ENCODE data around the gene FGGY.
"Not testable (repeated sequence)": the region's sequence is repeated elsewhere in the genome, so short reads cannot be mapped to it uniquely, and the experiment has no call there.

The FGGY gene

DNA sequence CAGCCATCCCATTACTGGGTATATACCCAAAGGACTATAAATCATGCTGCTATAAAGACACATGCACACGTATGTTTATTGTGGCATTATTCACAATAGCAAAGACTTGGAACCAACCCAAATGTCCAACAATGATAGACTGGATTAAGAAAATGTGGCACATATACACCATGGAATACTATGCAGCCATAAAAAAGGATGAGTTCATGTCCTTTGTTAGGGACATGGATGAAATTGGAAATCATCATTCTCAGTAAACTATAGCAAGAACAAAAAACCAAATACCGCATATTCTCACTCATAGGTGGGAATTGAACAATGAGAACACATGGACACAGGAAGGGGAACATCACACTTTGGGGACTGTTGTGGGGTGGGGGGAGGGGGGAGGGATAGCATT lies 241.6 kb downstream of the FGGY start:
- not testable (repeated sequence) for DNase-seq (ENCODE audit: low read depth in 1 of 2, low spot score in 1 of 2)

DNA sequence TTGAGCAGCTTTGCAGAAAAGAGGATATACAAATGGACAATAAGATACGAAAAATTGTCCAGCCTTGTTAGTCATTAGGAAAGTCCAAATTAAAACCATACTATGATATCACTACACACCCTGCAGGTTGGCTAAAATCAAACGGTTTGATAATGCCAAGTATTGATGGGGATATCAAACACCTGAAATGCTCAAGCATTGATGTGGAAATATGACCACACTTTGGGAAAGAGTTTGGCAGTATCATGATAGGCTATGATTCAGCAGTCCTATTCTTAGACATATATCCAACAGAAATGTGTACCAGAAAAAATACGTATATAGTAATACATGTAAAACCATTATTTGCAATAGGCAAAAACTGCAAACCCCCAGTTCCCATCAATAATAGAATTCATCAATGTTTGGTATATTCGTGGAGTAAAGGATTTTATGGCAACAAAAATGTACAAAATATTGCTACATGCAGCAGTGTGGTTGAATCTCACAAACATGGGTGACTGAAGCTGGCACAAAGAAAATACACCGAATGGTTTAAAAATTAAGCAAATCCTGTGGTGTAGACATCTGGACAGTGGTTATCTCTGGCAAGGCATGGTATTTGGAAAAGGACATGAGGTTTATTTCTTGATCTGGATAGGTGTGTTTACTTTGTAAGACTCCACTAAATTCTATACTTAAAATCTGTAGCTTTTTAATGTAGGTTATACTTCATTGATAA lies 243.2 kb downstream of the FGGY start:
- DNase-seq (ENCODE audit: low read depth in 1 of 2, low spot score in 1 of 2): no peak

DNA sequence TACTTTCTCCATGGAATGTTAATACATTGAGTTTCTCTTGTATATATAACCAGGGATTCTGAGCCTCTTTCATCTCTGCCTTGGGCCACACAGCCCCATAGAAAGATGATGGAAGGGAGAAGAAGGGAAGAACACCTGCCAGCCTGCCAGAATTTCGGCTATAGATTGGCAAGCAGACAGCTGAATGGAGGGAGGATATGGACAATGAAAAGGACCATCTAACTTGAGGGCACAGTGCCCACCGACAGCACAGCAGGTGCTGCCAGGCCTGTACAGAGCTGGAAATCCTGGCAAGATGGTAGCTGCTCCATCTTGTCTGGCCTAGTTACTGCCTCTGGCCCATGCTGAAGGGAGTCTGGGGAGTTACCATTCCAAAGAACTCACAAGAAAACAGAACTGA lies 244.3 kb downstream of the FGGY start:
- no peak for DNase-seq (ENCODE audit: low read depth in 1 of 2, low spot score in 1 of 2)

DNA sequence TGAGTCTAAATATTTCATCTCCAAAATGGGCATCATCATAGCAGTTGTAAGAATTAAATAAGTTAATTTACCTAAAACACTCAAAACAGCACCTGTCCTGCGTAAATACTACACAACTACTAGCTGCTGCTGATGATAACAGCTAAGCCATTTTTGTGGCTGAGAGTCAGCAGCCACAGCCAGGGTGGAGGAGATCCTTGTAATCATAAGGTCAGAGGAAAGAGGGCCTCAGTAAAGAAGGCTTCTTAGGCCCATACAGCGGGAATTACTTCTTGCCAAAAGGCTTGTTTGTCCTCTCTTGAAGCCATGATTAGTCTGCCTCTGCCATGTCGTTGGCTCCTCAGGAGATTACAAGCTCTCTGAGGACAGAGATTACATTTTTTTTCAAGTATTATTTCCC lies 245.0 kb downstream of the FGGY start:
- DNase-seq (ENCODE audit: low read depth in 1 of 2, low spot score in 1 of 2): no peak

DNA sequence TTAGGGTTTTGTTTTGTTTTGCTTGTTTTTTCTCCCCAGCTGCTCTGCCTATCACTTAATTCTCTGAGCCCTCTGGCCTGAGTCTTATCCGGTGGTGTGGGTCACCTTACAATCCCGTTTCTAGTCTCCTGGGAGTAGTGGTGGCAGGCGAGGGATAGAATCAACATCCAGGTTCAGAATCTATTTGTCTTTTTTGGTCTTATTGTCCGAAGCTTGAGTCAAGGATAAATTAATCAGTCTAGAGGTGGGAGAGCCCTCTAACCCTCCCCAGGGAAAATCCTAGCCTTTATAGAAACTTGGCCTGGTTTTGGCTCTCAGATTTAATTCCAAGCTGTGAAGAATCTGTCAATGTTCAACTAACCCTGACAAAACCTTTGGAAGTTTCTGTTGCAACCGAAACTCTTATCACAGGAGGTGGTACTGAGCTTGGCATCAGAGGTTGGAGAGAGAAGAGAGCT lies 246.3 kb downstream of the FGGY start:
- DNase-seq (ENCODE audit: low read depth in 1 of 2, low spot score in 1 of 2): no peak

DNA sequence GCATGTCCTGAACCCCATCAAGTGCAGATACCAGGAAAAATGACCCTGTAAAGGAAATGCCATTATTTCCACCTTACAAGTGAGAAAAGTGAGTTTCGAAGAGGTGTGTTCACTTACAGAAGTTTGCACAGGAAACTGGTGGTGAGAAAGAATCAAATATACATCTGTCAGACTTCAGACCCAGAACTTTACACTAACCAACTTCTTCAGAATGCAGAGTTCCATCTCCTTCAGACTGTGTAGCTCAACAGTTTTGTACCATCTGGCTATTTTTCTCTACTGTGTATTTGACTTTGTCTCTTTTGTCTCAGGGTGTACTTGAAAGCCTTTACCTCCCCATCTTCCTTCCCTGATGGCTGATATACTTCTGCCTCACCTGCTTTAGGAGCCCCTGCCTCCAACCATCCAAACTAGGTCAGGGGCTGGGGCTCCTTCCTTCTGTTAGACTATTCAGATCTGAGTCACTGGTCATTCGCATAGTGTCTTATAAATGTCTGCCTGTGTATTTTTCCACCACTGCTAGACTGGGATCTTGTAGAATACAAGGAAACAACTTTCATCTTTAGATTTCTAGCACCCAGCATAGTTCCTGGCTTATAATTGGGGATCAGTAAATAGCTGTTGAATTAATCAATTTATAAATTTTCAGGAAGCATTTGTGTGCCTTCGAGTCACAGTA lies 247.9 kb downstream of the FGGY start:
- DNase-seq (ENCODE audit: low read depth in 1 of 2, low spot score in 1 of 2): no peak

DNA sequence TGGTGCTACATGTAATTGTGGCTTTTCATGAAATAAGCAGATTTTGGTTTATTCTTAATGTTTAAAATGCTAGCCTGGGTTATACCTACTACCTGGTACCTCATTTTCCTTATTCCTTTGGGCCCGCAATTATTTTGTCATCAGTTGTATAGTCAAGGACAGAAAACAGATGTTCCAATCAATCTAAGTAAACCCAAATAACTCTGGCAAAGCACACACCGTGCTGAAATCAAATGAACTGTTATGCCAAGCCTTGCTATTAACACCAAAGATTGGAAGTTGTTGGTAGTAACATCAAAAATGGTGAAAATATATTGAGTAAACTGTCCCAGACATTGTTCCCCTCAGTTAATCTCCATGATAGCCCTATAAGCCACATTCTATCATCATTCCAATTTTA lies 248.9 kb downstream of the FGGY start:
- DNase-seq (ENCODE audit: low read depth in 1 of 2, low spot score in 1 of 2): no peak

DNA sequence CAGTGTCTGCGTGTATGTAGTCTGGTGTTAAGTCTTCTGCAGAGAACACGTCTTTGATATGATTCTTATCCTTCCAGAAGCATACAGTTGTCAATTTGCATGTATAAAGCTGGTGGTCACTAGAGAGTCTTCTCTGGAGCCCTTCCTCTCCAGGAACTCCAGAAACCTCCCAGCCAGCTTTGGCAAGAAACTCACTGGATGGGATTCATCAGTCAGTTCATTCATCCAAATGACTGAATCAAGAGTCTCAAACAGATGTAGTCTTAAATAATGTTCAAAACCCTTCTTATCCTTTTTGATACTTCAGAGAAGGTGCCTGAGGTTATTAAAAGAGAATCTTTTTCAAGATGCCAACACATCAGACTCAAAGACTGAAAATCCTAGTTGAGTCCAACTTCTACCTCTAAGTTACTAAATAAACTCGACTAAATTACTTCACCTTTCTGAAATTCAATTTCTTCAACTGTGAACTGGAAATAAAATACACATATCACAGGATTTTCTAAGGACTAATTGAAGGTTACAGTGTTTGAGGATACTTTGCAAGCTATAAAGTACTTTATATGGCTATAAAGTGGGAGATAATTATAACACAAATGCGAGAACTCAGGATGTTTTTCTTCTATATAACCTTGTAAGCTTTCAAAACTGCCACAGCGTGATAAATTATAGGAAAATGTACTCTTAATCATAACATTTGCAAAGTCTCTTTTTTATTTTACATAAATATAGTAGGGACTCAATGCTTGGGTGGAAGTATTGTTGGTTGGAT lies 252.4 kb downstream of the FGGY start:
- no peak for DNase-seq (ENCODE audit: low read depth in 1 of 2, low spot score in 1 of 2)

DNA sequence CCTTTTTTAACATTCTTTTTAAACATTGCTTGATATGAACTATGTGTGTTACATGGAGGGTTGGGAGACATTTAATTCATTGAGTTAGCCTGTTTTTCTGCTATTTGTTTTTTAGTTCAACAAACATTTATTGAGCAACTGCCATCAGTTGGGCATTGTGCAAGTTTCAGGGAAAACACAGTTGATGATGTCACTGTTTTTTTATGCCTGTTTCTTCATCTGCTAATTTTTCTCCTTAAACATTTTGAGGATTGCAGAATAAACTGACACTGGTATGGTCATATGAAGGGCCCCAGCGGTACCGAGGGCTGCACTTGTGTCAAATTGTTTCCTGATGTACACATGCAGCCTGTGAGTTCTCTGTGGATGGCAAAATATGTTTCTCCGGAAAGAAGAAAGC lies 253.0 kb downstream of the FGGY start:
- no peak for DNase-seq (ENCODE audit: low read depth in 1 of 2, low spot score in 1 of 2)

DNA sequence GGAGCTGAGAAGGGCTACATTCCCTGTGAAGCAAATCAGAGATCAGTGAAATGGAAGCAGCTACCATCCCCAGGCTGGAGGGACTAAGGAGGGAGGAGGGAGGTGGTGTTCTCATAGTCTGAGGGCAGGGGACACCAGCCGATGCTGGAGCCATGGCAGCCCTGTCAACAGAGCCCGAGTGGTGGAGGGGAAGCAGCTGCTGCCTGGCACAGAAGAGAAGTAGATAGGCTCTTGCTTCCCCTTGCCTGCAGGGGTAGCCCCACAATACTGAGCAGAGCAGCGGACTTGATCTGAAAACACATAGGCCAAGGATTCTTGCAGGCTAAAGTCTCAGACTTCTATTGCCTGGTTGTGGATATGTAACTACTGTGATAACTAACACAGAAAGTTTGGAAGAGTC lies 255.1 kb downstream of the FGGY start:
- no peak for DNase-seq (ENCODE audit: low read depth in 1 of 2, low spot score in 1 of 2)

DNA sequence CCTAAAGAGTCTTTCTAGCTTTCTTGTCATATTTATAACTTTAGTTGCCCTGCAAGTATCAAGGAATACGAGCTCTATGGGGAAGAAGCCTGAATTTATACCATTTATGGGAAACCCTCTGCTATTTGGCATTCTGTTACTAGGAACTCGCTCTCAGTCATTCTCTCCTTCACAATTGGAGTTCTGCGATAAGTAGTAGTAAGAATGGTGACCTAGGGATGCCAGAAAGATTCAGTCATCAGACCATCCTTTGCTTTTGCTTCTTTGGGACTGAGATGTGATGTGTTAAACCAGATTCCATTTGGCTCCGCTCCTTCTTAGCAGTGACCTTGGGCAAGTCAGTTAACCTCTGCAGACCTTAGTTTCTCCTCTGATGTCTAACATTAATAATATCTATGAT lies 256.5 kb downstream of the FGGY start:
- DNase-seq (ENCODE audit: low read depth in 1 of 2, low spot score in 1 of 2): no peak

DNA sequence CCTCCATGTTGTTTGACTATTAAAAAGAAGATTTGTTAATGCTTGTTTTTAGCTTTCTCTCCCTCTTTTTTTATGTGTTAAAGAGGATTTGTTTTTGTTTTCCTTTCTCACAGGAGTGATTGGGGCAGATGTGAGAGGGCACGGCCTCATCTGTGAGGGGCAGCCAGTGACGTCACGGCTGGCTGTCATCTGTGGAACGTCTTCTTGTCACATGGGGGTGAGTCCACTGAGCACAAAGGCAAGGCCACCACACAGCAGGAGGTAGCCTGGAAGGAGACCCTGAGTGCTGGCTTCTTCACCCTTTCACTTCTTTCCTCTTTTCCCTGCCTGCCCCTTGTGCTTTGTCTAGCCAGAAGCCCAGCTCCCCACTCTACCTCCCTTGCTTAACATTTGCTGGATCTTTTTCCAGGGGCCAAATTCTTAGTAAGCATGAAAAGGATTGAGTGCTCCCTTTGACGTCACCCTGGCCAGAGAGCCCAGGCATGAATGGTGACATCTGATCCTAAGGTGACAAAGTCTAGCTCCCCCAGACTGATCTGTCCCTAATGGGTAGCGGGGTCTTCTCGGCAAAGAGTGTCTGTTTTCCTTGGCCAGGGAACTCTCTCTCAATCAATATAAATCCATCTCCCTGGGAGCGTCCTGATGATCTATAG lies 257.2 kb downstream of the FGGY start:
- DNase-seq (ENCODE audit: low read depth in 1 of 2, low spot score in 1 of 2): no peak

DNA sequence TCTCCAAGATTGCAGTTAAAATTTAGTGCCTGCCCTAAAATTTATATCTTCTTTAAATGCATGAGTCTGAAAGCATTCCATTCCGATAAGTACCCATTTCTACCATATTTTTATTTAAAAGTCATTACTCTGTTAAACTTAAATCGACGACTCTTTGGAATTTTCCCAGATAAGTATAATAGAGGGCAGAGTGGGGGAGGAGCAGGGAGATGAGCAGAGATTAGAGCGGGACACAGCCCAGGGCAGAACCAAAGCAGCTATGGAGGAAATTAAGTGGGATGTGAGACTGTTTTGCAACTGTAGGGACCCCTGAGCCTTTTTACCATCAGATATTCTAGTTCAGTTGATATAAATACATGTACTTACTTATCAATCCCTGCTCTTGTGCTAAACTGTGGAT lies 257.9 kb downstream of the FGGY start:
- DNase-seq (ENCODE audit: low read depth in 1 of 2, low spot score in 1 of 2): no peak

DNA sequence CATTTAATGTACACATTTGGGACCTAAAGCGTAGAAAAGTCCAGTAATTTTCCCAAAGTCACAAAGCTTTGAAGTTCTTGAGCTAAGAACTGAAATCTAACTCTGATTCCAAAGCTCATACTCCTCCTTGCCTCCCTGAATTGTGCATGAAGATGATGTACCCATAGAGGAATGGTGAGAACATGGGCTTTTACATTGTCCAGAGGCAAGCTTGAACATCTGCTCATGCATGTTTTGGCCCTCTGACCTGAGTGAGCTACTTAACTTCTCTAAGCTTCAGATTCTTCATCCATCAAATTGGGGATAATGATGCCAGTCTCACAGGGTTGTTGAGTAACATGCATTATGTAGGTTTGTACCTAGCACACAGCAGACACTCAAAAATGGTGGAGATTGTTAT lies 259.5 kb downstream of the FGGY start:
- DNase-seq (ENCODE audit: low read depth in 1 of 2, low spot score in 1 of 2): no peak

DNA sequence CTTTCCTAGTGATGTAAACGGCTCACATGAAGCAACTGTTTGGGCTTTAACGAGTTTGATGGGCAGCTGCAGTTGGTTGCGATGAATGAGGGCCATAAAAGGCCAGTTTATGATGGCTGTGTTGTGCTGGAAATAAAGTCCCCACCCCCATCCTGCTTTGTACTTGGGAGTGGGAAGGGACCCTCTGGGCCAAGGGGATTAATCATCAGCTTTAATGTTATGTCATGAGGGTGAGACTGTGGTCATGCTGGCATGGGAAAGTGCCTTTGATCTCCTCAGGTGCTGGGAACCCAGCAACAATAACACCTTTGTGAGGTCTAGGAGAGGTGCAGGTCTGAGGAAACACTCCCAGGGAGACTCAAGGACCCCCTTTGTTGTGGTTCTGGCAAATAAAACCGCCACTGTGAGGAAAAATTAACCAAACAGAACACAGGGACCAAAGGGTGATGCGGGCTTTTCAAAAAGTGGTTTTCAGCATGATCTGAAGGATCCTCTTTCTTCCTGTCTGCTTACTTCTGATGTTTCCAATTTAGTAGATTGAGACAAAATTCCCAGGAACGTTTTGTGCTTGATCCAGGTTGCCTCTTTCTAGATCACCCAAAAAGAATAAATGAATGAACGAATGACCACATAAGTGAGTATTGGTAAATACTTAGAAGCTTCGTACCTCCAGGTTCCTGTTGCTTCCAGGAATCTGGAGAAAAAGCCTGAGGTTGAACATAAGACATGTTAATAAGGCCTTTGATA lies 260.1 kb downstream of the FGGY start:
- no peak for DNase-seq (ENCODE audit: low read depth in 1 of 2, low spot score in 1 of 2)

DNA sequence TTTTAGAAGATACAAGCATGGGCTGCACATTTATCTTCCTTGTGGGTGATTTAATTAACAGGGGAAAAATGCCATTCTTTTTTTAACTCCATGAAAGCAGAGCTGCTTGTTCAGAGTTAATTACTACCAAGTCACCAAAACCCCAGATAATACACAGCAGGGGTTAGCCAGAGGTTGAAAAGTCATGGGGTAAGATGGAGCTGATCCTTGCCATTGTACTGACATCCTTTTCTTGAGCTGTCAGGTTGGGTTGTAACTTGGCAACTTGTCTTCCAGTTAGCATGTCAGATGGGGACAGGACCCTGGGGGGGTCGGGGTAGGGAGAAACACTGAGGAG lies 260.6 kb downstream of the FGGY start:
- no peak for DNase-seq (ENCODE audit: low read depth in 1 of 2, low spot score in 1 of 2)

DNA sequence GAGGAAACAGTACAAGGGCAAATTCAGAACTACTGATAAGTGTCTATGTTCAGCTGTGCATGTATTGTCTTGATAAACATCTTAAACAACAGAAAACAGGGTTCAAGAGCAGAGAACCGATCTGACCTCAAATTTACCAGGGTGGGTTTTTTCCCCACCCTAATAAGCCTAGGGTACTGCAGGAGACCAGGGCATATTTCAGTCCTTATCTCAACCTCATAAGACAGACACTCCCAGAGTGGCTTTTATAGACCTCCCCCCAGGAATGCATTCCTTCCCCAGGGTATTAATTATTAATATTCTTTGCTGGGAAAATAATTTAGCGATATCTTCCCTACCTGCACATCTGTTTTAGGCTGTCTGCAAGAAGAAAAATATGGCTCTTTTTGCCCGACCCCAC lies 261.7 kb downstream of the FGGY start:
- DNase-seq (ENCODE audit: low read depth in 1 of 2, low spot score in 1 of 2): not testable (repeated sequence)

DNA sequence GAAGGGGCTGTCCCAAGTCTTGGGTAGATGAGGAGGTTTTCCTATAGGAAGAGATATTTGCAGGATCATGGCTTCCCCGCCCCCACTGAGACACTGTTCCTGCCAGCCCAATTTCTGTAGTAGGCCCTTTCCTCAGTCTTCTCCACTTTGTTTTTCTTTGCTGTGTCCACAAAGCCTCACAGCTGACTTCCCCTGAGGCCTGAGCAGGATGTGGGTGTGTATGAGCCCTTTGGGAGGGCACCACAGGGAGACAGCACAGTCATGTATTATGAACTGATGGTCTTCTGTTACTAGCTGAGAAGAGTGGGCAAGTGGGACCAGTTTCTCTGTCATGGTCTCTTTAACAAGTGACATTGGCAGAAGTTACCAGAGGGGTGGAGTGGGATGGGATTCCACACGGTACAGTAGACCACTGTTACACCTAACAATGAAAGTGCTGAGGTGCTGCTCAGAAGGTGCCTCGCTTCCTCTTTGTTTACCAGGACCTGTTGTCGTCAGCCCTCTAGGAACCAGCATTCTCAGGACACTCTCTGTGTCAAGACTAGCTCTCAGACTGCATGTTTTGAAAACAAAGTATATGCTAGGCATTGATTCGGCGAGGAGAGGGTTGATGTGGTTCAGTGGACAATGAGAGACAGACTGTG lies 264.0 kb downstream of the FGGY start:
- DNase-seq (ENCODE audit: low read depth in 1 of 2, low spot score in 1 of 2): no peak

DNA sequence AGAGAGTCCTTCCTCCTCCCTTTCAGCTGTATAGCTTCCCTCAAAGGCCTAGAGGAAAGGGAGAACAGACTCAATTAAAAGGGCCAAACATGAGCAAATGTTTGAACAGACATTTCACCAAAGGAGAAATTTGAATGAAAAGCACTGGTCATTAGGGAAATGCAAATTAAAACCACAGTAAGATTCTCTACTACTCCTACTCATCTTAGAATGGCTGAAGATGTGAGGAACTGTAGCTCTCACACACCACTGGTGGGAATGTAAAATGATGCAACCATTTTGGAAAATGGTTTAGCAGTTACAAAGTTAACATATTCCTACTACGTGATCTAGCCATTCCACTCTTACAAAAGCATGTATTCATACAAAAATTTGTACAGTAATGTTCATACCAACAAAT lies 264.9 kb downstream of the FGGY start:
- no peak for DNase-seq (ENCODE audit: low read depth in 1 of 2, low spot score in 1 of 2)

DNA sequence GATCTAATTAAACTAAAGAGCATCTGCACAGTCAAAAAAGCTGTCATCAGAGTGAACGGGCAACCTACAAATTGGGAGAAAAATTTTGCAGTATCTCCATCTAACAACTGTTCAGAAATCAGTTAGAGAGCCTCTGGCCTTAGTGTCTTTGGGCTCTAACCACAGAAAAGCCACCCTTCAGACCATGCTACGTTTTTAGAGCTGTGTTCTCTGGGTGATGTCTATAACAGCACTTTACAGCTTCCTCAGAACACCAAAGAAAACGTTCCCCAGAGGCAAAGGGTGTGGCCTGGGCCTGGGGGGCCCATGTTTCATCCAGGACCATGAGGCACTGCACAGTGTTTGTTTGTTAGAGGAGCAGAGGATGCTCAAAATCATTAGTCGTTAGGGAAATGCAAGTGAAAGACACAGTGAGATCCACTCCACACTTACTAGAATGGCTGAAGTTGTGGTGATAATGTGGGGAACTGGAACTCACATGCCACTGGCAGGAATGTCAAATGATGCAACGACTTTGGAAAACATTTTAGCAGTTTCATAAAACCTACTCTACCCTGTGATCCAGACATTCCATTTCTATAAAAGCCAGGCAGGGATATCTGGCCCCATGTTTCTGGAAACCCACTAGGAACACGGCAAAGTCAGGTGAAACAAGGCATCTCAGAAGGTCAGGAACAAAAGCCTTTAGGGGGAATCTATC lies 267.4 kb downstream of the FGGY start:
- DNase-seq (ENCODE audit: low read depth in 1 of 2, low spot score in 1 of 2): no peak

Data from stimulated activated CD4-positive, alpha-beta T cell treated with anti-CD3 and anti-CD28 coated beads, Interleukin-15, amount 100 ng/mL, for 1 hour (primary cell).